ENCODE data around the gene RAB30.

Gene RAB30

DNA sequence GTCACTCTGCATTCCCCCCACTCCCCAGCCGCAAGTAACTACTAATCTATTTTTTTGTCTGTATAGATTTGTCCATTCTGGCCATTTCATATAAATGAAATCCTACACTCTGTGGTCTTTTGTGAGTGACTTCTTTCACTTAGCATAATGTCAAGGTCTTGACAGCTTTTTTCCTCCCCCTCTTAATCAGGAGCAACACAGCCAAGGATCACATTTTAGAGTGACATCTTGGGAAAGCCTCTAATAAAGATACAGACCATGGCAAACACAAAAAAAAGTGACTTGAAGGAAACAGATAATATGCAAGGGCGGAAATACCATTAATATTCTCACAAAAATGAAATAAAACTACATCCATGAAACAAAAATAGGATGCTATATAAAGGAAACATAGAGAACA lies 43.9 kb downstream of the RAB30 start:
- no peak overlapping the region for H3K4me2 ChIP-seq (ENCODE audit: low read depth, low read length)
- H4K20me1 ChIP-seq (ENCODE audit: insufficient read depth, low read length): no peaks in the 10 kb centered on the region
- no peak overlapping the region for H3K9ac ChIP-seq (ENCODE audit: low read length)
- no peaks in the 10 kb centered on the region for H3K36me3 ChIP-seq (replicated peaks; ENCODE audit: insufficient read depth, low read length)
- peaks cover 20% of the 10 kb centered on the region for H3K4me1 ChIP-seq (ENCODE audit: low read length)
- H3K9me2 ChIP-seq (replicated peaks; ENCODE audit: insufficient read depth, low read length): no peaks in the 10 kb centered on the region
- H3K79me2 ChIP-seq (ENCODE audit: low read length): peaks cover 98% of the 10 kb centered on the region
- no peaks in the 10 kb centered on the region for H3K27me3 ChIP-seq (replicated peaks; ENCODE audit: insufficient read depth, low read length)
- H2AFZ ChIP-seq (ENCODE audit: low read length): no peak overlapping the region
- TF ChIP-seq, protein P1, sequence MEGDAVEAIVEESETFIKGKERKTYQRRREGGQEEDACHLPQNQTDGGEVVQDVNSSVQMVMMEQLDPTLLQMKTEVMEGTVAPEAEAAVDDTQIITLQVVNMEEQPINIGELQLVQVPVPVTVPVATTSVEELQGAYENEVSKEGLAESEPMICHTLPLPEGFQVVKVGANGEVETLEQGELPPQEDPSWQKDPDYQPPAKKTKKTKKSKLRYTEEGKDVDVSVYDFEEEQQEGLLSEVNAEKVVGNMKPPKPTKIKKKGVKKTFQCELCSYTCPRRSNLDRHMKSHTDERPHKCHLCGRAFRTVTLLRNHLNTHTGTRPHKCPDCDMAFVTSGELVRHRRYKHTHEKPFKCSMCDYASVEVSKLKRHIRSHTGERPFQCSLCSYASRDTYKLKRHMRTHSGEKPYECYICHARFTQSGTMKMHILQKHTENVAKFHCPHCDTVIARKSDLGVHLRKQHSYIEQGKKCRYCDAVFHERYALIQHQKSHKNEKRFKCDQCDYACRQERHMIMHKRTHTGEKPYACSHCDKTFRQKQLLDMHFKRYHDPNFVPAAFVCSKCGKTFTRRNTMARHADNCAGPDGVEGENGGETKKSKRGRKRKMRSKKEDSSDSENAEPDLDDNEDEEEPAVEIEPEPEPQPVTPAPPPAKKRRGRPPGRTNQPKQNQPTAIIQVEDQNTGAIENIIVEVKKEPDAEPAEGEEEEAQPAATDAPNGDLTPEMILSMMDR (IDR thresholded peaks at IDR 0.05; ENCODE audit: low read length): no peak
- no peak for TF ChIP-seq EZH2phosphoT487 (IDR thresholded peaks at IDR 0.05; ENCODE audit: low read length)
- TF ChIP-seq EZH2 (optimal IDR thresholded peaks at IDR 0.05; ENCODE audit: low read depth, low read length): no peak
- no peak overlapping the region for H3K27ac ChIP-seq (ENCODE audit: low read length)
- no peak for DNase-seq
- H3K4me3 ChIP-seq (ENCODE audit: low read length): no peak overlapping the region
- H3K9me3 ChIP-seq (replicated peaks; ENCODE audit: insufficient read depth, low read length): no peaks in the 10 kb centered on the region
- no peaks in the 10 kb centered on the region for H3F3A ChIP-seq (ENCODE audit: insufficient read depth, low read length)

DNA sequence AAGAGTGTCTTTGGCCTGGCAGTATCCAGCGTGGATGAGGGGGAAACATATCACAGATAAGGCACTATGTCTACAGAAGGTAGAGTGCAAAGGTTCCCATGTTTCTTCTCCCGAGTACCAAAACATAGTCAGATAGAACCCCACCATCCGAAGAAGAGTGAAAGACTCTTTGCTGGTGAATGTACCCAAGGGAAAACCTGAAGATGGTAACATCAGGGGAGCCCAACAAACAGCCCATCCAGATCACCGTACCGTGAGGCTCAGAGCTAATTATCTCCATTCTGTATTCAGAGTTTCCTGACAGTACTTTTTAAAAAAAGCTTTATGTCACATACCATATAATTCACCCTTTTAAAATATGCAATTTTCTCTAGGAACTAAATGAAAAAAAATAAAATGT lies 44.4 kb downstream of the RAB30 start:
- Histone ChIP-seq H4K20me1 (ENCODE audit: insufficient read depth, low read length) (no peaks in the 10 kb centered on the region), H3K27me3 (replicated peaks; ENCODE audit: insufficient read depth, low read length) (no peaks in the 10 kb centered on the region), H3K9me3 (replicated peaks; ENCODE audit: insufficient read depth, low read length) (no peaks in the 10 kb centered on the region), H2AFZ (ENCODE audit: low read length) (no peak overlapping the region), H3F3A (ENCODE audit: insufficient read depth, low read length) (no peaks in the 10 kb centered on the region), H3K9ac (ENCODE audit: low read length) (no peak overlapping the region), H3K36me3 (replicated peaks; ENCODE audit: insufficient read depth, low read length) (no peaks in the 10 kb centered on the region), H3K27ac (ENCODE audit: low read length) (no peak overlapping the region), H3K9me2 (replicated peaks; ENCODE audit: insufficient read depth, low read length) (no peaks in the 10 kb centered on the region), H3K4me2 (ENCODE audit: low read depth, low read length) (no peak overlapping the region), H3K79me2 (ENCODE audit: low read length) (peaks cover 97% of the 10 kb centered on the region), H3K4me1 (ENCODE audit: low read length) (peaks cover 20% of the 10 kb centered on the region), H3K4me3 (ENCODE audit: low read length) (no peak overlapping the region)
- DNase-seq: no peak
- TF ChIP-seq EZH2phosphoT487 (IDR thresholded peaks at IDR 0.05; ENCODE audit: low read length) (no peak), EZH2 (optimal IDR thresholded peaks at IDR 0.05; ENCODE audit: low read depth, low read length) (no peak)
- TF ChIP-seq, protein P1 (IDR thresholded peaks at IDR 0.05; ENCODE audit: low read length): no peak

DNA sequence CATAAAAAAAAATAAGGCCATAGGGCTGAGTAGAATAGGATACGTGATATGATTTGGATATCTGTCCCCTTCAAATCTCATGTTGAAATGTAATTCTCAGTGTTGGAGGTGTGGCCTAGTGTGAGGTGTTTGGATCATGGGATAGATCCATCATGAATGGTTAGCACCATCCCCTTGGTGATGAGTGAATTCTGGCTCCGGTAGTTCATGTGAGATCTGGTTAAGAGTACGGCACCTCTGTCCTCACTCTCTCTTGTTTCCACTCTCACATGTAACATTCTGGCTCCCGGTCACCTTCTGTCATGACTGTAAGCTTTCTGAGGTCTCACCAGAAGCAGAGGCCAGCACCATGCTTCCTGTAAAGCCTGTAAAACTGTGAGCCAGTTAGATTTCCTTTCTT lies 45.5 kb downstream of the RAB30 start:
- Histone ChIP-seq H3K9me2 (replicated peaks; ENCODE audit: insufficient read depth, low read length) (no peaks in the 10 kb centered on the region), H3K9ac (ENCODE audit: low read length) (no peak overlapping the region), H3K4me2 (ENCODE audit: low read depth, low read length) (no peak overlapping the region), H3K27me3 (replicated peaks; ENCODE audit: insufficient read depth, low read length) (no peaks in the 10 kb centered on the region), H3F3A (ENCODE audit: insufficient read depth, low read length) (no peaks in the 10 kb centered on the region), H3K36me3 (replicated peaks; ENCODE audit: insufficient read depth, low read length) (no peaks in the 10 kb centered on the region), H3K4me3 (ENCODE audit: low read length) (no peak overlapping the region), H3K9me3 (replicated peaks; ENCODE audit: insufficient read depth, low read length) (no peaks in the 10 kb centered on the region), H2AFZ (ENCODE audit: low read length) (no peak overlapping the region), H3K4me1 (ENCODE audit: low read length) (peaks cover 20% of the 10 kb centered on the region), H3K79me2 (ENCODE audit: low read length) (peaks cover 97% of the 10 kb centered on the region), H4K20me1 (ENCODE audit: insufficient read depth, low read length) (no peaks in the 10 kb centered on the region), H3K27ac (ENCODE audit: low read length) (no peak overlapping the region)
- TF ChIP-seq, protein P1 (IDR thresholded peaks at IDR 0.05; ENCODE audit: low read length): no peak
- TF ChIP-seq EZH2phosphoT487 (IDR thresholded peaks at IDR 0.05; ENCODE audit: low read length): no peak
- no peak for TF ChIP-seq EZH2 (optimal IDR thresholded peaks at IDR 0.05; ENCODE audit: low read depth, low read length)
- no peak for DNase-seq

All from MM.1S (cell line).